ENCODE results near the gene CLCF1. TPM values are rescaled to one million over a fixed set of nuclear protein-coding genes. Genes with fewer than 3 reads are reported as not detected.
A peak's percentile ranks its signal among the peaks of the same experiment; 100 is the strongest.

CLCF1 gene
- total RNA-seq, 1 donor from 2014 or later = 1.8 TPM

GRCh38 chr11:67357831-67358670 is 15.3 kb downstream of the CLCF1 start:
- FAIRE-seq (no peak), DNase-seq (ENCODE audit: low read depth) (peak; percentile 64)
- Histone ChIP-seq H3K4me3 (ENCODE audit: low read depth, low read length) (no peak overlapping the region), H3K36me3 (ENCODE audit: control insufficient read depth, insufficient read depth, low read length) (no peaks in the 10 kb centered on the region), H3K27me3 (ENCODE audit: control insufficient read depth, insufficient read depth, low read length) (no peaks in the 10 kb centered on the region)
- TF ChIP-seq CTCF (IDR thresholded peaks at IDR 0.05; ENCODE audit: insufficient read depth, low read length, severe bottlenecking) = no peak

- no peak overlapping the region for H3K4me3 ChIP-seq (ENCODE audit: low read depth, low read length)
- FAIRE-seq = no peak
- TF ChIP-seq CTCF (IDR thresholded peaks at IDR 0.05; ENCODE audit: insufficient read depth, low read length, severe bottlenecking) = peak; percentile 93
- H3K36me3 ChIP-seq (ENCODE audit: control insufficient read depth, insufficient read depth, low read length) = no peaks in the 10 kb centered on the region
- H3K27me3 ChIP-seq (ENCODE audit: control insufficient read depth, insufficient read depth, low read length) = no peaks in the 10 kb centered on the region
- DNase-seq (ENCODE audit: low read depth) = peak; percentile 66
These were observed 16.4 kb downstream of the CLCF1 start for GRCh38 chr11:67356864-67357561.

- Histone ChIP-seq H3K36me3 (ENCODE audit: control insufficient read depth, insufficient read depth, low read length) (peaks cover 4% of the 10 kb centered on the region), H3K27me3 (ENCODE audit: control insufficient read depth, insufficient read depth, low read length) (no peaks in the 10 kb centered on the region), H3K4me3 (ENCODE audit: low read depth, low read length) (no peak overlapping the region)
- FAIRE-seq (no peak), DNase-seq (ENCODE audit: low read depth) (no peak)
- no peak for TF ChIP-seq CTCF (IDR thresholded peaks at IDR 0.05; ENCODE audit: insufficient read depth, low read length, severe bottlenecking)
These were observed 17.0 kb downstream of the CLCF1 start for GRCh38 chr11:67356387-67356863.

- Histone ChIP-seq H3K4me3 (ENCODE audit: low read depth, low read length) (no peak overlapping the region), H3K27me3 (ENCODE audit: control insufficient read depth, insufficient read depth, low read length) (no peaks in the 10 kb centered on the region), H3K36me3 (ENCODE audit: control insufficient read depth, insufficient read depth, low read length) (peaks cover 5% of the 10 kb centered on the region)
- DNase-seq (ENCODE audit: low read depth) (no peak), FAIRE-seq (no peak)
- no peak for TF ChIP-seq CTCF (IDR thresholded peaks at IDR 0.05; ENCODE audit: insufficient read depth, low read length, severe bottlenecking)
These were observed 17.5 kb downstream of the CLCF1 start for GRCh38 chr11:67355794-67356386.

- H3K4me3 ChIP-seq (ENCODE audit: low read depth, low read length) = no peak overlapping the region
- peaks cover 5% of the 10 kb centered on the region for H3K36me3 ChIP-seq (ENCODE audit: control insufficient read depth, insufficient read depth, low read length)
- no peak for DNase-seq (ENCODE audit: low read depth)
- H3K27me3 ChIP-seq (ENCODE audit: control insufficient read depth, insufficient read depth, low read length) = no peaks in the 10 kb centered on the region
- no peak for FAIRE-seq
- TF ChIP-seq CTCF (IDR thresholded peaks at IDR 0.05; ENCODE audit: insufficient read depth, low read length, severe bottlenecking) = no peak
These were observed 18.2 kb downstream of the CLCF1 start for GRCh38 chr11:67355023-67355793.

All from bronchial epithelial cell (primary cell).